Left ventricle myocardium inferior (tissue), 1 donor: ENCODE measurements around the gene TMEM170A. TPM values are rescaled to one million over a fixed set of nuclear protein-coding genes. Genes with fewer than 3 reads are reported as not detected.

Experiments used
- DNase-seq: peaks from one replicate; pipeline ENCODE4 v3.0.0-alpha.2; 2020
- H3K27ac ChIP-seq: fragments of 200-600 bp; replicated peaks from 2 replicates; pipeline ENCODE4 v1.8.0; 2021
- H3K27me3 ChIP-seq: fragments of 200-600 bp; 2 replicates; pipeline ENCODE4 v1.8.0; 2021; ENCODE audit warnings: low read depth
- H3K36me3 ChIP-seq: fragments of 200-600 bp; 2 replicates; pipeline ENCODE4 v1.8.0; 2021
- H3K4me1 ChIP-seq: fragments of 200-600 bp; 2 replicates; pipeline ENCODE4 v1.8.0; 2021
- H3K4me3 ChIP-seq: fragments of 200-600 bp; 2 replicates; pipeline ENCODE4 v1.8.0; 2021; ENCODE audit warnings: mild to moderate bottlenecking, moderate library complexity
- H3K9me3 ChIP-seq: fragments of 200-600 bp; replicated peaks from 2 replicates; pipeline ENCODE4 v1.8.0; 2021
- intact Hi-C: fragments of 100-400 bp; cut with micrococcal nuclease; formaldehyde crosslinking; loops from one replicate; pipeline ENCODE4 v1.11.0; 2022
- total RNA-seq: library from RNA; stranded (reverse); fragmentation: NEBNext Ultra II Directional; extraction: Animal tissue kit (Norgen Biotek cat#: 25700); gene quantifications from one replicate; pipeline ENCODE4 v1.2.1, GENCODE V29; 2021
- TF ChIP-seq, protein P1 (sequence below): fragments of 200-600 bp; IDR thresholded peaks from 2 replicates; pipeline ENCODE4 v1.8.0; 2021; ENCODE audit warnings: antibody characterized with exemption, mild to moderate bottlenecking, borderline replicate concordance
- donor health status: DM: no; HTN: yes; CAD: no; lungs with severe emphysema.

TMEM170A gene
- total RNA-seq, 1 donor from 2014 or later = 10.3 TPM

DNA sequence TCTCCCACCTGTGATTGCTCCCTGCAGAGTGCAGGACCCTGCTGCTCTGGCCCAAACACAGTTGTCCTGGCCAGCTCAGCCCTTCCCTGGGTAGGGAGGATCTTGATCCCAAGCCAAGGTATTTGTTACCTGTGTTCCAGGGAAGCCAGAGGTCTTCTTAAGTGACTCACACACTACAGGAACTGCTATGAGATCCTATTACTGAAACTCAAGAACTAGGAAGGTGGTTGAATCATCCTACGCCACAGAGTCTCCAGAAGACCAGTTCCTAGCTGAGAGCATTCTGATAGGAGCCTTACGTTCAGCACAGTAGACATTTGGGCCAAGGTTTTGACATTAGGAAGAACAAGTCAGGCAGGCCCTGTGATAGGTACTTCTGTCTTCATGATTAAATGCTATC, 18.7 kb upstream of the TMEM170A start:
- no peak for DNase-seq
- no peaks in the 10 kb centered on the region for H3K4me1 ChIP-seq
- H3K27ac ChIP-seq = no peak overlapping the region
- H3K36me3 ChIP-seq = no peaks in the 10 kb centered on the region
- TF ChIP-seq, protein P1, sequence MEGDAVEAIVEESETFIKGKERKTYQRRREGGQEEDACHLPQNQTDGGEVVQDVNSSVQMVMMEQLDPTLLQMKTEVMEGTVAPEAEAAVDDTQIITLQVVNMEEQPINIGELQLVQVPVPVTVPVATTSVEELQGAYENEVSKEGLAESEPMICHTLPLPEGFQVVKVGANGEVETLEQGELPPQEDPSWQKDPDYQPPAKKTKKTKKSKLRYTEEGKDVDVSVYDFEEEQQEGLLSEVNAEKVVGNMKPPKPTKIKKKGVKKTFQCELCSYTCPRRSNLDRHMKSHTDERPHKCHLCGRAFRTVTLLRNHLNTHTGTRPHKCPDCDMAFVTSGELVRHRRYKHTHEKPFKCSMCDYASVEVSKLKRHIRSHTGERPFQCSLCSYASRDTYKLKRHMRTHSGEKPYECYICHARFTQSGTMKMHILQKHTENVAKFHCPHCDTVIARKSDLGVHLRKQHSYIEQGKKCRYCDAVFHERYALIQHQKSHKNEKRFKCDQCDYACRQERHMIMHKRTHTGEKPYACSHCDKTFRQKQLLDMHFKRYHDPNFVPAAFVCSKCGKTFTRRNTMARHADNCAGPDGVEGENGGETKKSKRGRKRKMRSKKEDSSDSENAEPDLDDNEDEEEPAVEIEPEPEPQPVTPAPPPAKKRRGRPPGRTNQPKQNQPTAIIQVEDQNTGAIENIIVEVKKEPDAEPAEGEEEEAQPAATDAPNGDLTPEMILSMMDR = no peak
- intact Hi-C loops = loop anchor here (10.0 kb wide), 1 partner anchor 132 kb away; no protein-coding TSS in a partner anchor
- H3K27me3 ChIP-seq = no peaks in the 10 kb centered on the region
- no peaks in the 10 kb centered on the region for H3K9me3 ChIP-seq
- H3K4me3 ChIP-seq = no peak overlapping the region

GRCh38 chr16:75482434-75483205, 18.1 kb upstream of the TMEM170A start:
- intact Hi-C loops = loop anchor here (10.0 kb wide), 1 partner anchor 132 kb away; no protein-coding TSS in a partner anchor

DNA sequence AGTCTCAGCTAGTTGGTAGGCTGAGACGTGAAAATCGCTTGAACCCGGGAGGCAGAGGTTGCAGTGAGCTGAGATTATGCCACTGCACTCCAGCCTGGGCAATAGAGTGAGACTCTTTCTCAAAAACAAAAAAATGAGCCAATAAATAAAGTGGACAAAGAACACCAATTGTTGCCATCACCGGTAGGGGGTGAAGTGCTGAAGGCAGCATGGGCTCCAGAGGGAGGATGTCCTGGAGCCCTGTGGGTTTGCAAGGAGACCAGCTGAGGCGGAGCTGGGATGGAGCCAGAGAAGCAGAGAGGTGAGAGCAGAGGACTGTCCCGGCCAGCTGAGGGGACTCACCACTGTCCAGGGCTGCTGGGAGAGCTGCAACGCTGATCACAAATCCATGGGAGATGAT, 17.0 kb upstream of the TMEM170A start:
- H3K27me3 ChIP-seq = no peaks in the 10 kb centered on the region
- intact Hi-C loops = loop anchor here (10.0 kb wide), 1 partner anchor 133 kb away; no protein-coding TSS in a partner anchor
- no peaks in the 10 kb centered on the region for H3K9me3 ChIP-seq

More at GRCh38 chr16:75482434-75483205, 18.1 kb upstream of the TMEM170A start:
- H3K36me3 ChIP-seq = no peaks in the 10 kb centered on the region
- H3K9me3 ChIP-seq = no peaks in the 10 kb centered on the region
- TF ChIP-seq, protein P1 = no peak
- H3K27ac ChIP-seq = no peak overlapping the region
- no peak for DNase-seq
- no peaks in the 10 kb centered on the region for H3K4me1 ChIP-seq
- no peaks in the 10 kb centered on the region for H3K27me3 ChIP-seq
- H3K4me3 ChIP-seq = no peak overlapping the region

GRCh38 chr16:75479421-75479990, 15.0 kb upstream of the TMEM170A start:
- DNase-seq = no peak
- Histone ChIP-seq H3K9me3 (no peaks in the 10 kb centered on the region), H3K4me1 (no peaks in the 10 kb centered on the region), H3K4me3 (no peak overlapping the region), H3K27me3 (no peaks in the 10 kb centered on the region), H3K27ac (no peak overlapping the region), H3K36me3 (no peaks in the 10 kb centered on the region)
- TF ChIP-seq, protein P1 = no peak
- intact Hi-C loops = no loop called here

More for the DNA sequence above, 17.0 kb upstream of the TMEM170A start:
- TF ChIP-seq, protein P1 = no peak
- Histone ChIP-seq H3K27ac (no peak overlapping the region), H3K4me1 (no peaks in the 10 kb centered on the region), H3K36me3 (no peaks in the 10 kb centered on the region), H3K4me3 (no peak overlapping the region)
- DNase-seq = no peak

- DNase-seq = no peak
- TF ChIP-seq, protein P1 = no peak
- Histone ChIP-seq H3K4me1 (no peaks in the 10 kb centered on the region), H3K27ac (no peak overlapping the region), H3K9me3 (no peaks in the 10 kb centered on the region), H3K4me3 (no peak overlapping the region), H3K27me3 (no peaks in the 10 kb centered on the region), H3K36me3 (no peaks in the 10 kb centered on the region)
- intact Hi-C loops = no loop called here
Observed at GRCh38 chr16:75478480-75479345, 14.2 kb upstream of the TMEM170A start.
